Stimulated activated CD4-positive, alpha-beta T cell treated with anti-CD3 and anti-CD28 coated beads, Interleukin-15, amount 100 ng/mL, for 24 hours (primary cell): ENCODE data around the gene PWWP3B.
"Not testable (repeated sequence)": the region's sequence is repeated elsewhere in the genome, so short reads cannot be mapped to it uniquely, and the experiment has no call there.

Experiments
- DNase-seq: peaks from one replicate; pipeline ENCODE4 v3.0.0-alpha.2; 2020

PWWP3B gene

GRCh38 chrX:106168107-106168506 is at the start of gene PWWP3B:
TSS of gene PWWP3B (plus strand) at chrX:106168305. CDS start at chrX:106205433, 37,128 bp downstream.
- no peak for DNase-seq

- DNase-seq, result no peak
These were observed 29.1 kb upstream of the PWWP3B start for GRCh38 chrX:106139048-106139447.

GRCh38 chrX:106144755-106145639 is 23.1 kb upstream of the PWWP3B start:
- DNase-seq, result no peak

GRCh38 chrX:106150701-106151100 is 17.4 kb upstream of the PWWP3B start:
- no peak for DNase-seq

GRCh38 chrX:106159861-106160282 is 8.2 kb upstream of the PWWP3B start:
- no peak for DNase-seq

GRCh38 chrX:106170318-106170717 is 2.2 kb downstream of the PWWP3B start:
- no peak for DNase-seq

GRCh38 chrX:106171293-106171820 is 3.3 kb downstream of the PWWP3B start:
- DNase-seq, result no peak

- no peak for DNase-seq
These were observed 9.2 kb downstream of the PWWP3B start for GRCh38 chrX:106177106-106177981.

GRCh38 chrX:106177982-106178321 is 9.8 kb downstream of the PWWP3B start:
- DNase-seq, result no peak

GRCh38 chrX:106178826-106179225 is 10.7 kb downstream of the PWWP3B start:
- DNase-seq, result no peak

- not testable (repeated sequence) for DNase-seq
These were observed 15.6 kb downstream of the PWWP3B start for GRCh38 chrX:106183685-106184084.

- DNase-seq, result no peak
These were observed 33.5 kb downstream of the PWWP3B start for GRCh38 chrX:106201502-106202178.

- DNase-seq, result no peak
These were observed 35.2 kb downstream of the PWWP3B start for GRCh38 chrX:106203315-106203714.

GRCh38 chrX:106208154-106208553 is 40.0 kb downstream of the PWWP3B start:
- no peak for DNase-seq
